ENCODE measurements around the gene MMS22L.
"Not testable (repeated sequence)": the region's sequence is repeated elsewhere in the genome, so short reads cannot be mapped to it uniquely, and the experiment has no call there.

The MMS22L gene

DNA sequence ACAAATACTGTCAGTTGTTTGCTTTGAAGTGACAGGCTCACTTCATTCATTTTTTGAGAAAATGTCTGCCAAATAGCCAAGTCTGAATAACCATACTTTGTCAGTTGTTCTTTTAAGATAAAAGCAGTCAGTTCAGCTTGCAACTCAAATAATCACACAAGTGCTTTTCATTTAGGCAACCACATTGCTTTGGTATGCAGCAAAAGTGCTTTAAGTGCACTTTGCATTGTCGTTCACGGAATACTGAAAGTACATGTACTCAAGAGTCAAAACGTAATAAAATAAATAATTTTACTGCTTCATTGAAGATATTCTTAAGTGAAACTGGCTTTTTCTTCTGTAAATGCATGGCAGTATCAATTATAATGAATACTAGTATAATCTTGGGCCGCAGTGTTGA lies 107.2 kb downstream of the MMS22L start:
- no peak for DNase-seq (ENCODE audit: low read depth)
- in situ Hi-C loops (cut with HindIII; ENCODE audit: low sequenced_read_pairs): no loop called here
- no peak overlapping the region for H3K4me3 ChIP-seq (ENCODE audit: low read depth, low read length)
- TF ChIP-seq CTCF (IDR thresholded peaks at IDR 0.05; ENCODE audit: low read depth, low read length, missing control alignments): no peak

DNA sequence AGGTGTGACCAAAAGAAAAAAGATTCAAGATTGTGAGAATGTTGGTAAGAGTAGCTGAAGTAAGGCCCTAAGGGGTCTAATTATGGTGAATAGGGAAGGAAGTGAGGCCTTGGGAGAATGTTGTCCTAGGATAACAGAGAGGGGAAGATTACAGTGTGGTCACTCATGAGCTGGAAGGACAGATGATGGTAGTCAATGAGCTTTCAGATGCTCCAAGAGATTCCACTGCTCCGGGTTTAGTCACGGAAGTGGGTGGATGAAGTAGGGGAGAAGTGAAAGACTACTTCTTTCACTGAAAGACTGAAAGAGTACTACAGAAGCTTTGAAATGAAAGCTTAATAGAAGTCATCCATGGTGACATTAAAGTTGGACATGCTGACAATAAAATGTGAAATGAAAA lies 108.5 kb downstream of the MMS22L start:
- in situ Hi-C loops (cut with HindIII; ENCODE audit: low sequenced_read_pairs): no loop called here
- TF ChIP-seq CTCF (IDR thresholded peaks at IDR 0.05; ENCODE audit: low read depth, low read length, missing control alignments): no peak
- no peak overlapping the region for H3K4me3 ChIP-seq (ENCODE audit: low read depth, low read length)
- no peak for DNase-seq (ENCODE audit: low read depth)

GRCh38 chr6:97160280-97160679 lies 122.7 kb downstream of the MMS22L start:
- no peak for DNase-seq (ENCODE audit: low read depth)
- in situ Hi-C loops (cut with HindIII; ENCODE audit: low sequenced_read_pairs): no loop called here
- no peak for TF ChIP-seq CTCF (IDR thresholded peaks at IDR 0.05; ENCODE audit: low read depth, low read length, missing control alignments)
- no peak overlapping the region for H3K4me3 ChIP-seq (ENCODE audit: low read depth, low read length)

DNA sequence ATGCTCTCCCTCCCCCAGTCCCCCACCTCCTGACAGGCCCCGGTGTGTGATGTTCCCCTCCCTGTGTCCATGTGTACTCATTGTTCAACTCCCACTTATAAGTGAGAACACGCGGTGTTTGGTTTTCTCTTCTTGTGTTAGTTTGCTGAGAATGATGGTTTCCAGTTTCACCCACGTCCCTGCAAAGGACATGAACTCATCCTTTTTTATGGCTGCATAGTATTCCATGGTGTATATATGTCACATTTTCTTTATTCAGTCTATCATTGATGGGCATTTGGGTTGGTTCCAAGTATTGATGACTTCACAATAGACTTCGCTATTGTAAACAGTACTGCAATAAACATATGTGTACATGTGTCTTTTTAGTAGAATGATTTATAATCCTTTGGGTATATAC lies 127.6 kb downstream of the MMS22L start:
- H3K4me3 ChIP-seq (ENCODE audit: low read depth, low read length); in situ Hi-C loops (cut with HindIII; ENCODE audit: low sequenced_read_pairs); DNase-seq (ENCODE audit: low read depth): not testable (repeated sequence)

DNA sequence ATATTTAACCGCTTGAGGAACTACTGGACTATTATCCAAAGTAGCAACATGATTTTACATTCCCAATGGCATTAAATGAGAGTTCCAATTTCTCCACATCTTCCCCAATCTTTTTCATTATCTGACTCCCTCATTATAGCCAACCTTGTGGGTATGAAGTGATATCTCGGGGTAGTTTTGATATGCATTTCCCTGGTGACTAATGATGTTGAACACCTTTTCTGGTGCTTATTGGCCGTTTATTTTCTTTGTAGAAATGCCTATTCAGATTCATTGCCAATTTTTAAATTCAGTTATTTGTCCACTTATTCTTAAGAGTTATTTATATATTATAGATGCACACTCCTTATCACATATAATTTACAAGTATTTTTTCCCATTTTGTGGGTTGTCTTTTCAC lies 129.0 kb downstream of the MMS22L start:
- no peak for TF ChIP-seq CTCF (IDR thresholded peaks at IDR 0.05; ENCODE audit: low read depth, low read length, missing control alignments)
- DNase-seq (ENCODE audit: low read depth): no peak
- no peak overlapping the region for H3K4me3 ChIP-seq (ENCODE audit: low read depth, low read length)
- in situ Hi-C loops (cut with HindIII; ENCODE audit: low sequenced_read_pairs): no loop called here

GRCh38 chr6:97151601-97152000 lies 131.4 kb downstream of the MMS22L start:
- H3K4me3 ChIP-seq (ENCODE audit: low read depth, low read length): no peak overlapping the region
- no peak for DNase-seq (ENCODE audit: low read depth)
- in situ Hi-C loops (cut with HindIII; ENCODE audit: low sequenced_read_pairs): no loop called here
- no peak for TF ChIP-seq CTCF (IDR thresholded peaks at IDR 0.05; ENCODE audit: low read depth, low read length, missing control alignments)

GRCh38 chr6:97150932-97151331 lies 132.1 kb downstream of the MMS22L start:
- no peak for DNase-seq (ENCODE audit: low read depth)
- in situ Hi-C loops (cut with HindIII; ENCODE audit: low sequenced_read_pairs): no loop called here

More at GRCh38 chr6:97150932-97151331, 132.1 kb downstream of the MMS22L start:
- H3K4me3 ChIP-seq (ENCODE audit: low read depth, low read length): no peak overlapping the region
- no peak for TF ChIP-seq CTCF (IDR thresholded peaks at IDR 0.05; ENCODE audit: low read depth, low read length, missing control alignments)

All from astrocyte of the cerebellum (primary cell).